Hematopoietic multipotent progenitor cell treated with erythropoietin and hydrocortisone succinate and interleukin-3 and kit ligand, for 4 days (in vitro differentiated cells): Measurements from ENCODE around the gene IL6R.

Source experiments
- DNase-seq: peaks from one replicate; pipeline ENCODE4 v3.0.0-alpha.2; 2015

The IL6R gene

GRCh38 chr1:154427173-154428139, 22.3 kb downstream of the IL6R start:
- DNase-seq = no peak

- DNase-seq = no peak
These were observed 24.0 kb downstream of the IL6R start for GRCh38 chr1:154429118-154429517.

- no peak for DNase-seq
These were observed 24.9 kb downstream of the IL6R start for GRCh38 chr1:154429841-154430611.

- DNase-seq = peak; percentile 60
These were observed 25.8 kb downstream of the IL6R start for GRCh38 chr1:154430903-154431302.

- DNase-seq = no peak
These were observed 26.6 kb downstream of the IL6R start for GRCh38 chr1:154431586-154432373.

GRCh38 chr1:154433161-154433764, 28.1 kb downstream of the IL6R start:
- no peak for DNase-seq

- DNase-seq = peak; percentile 79
These were observed 29.4 kb downstream of the IL6R start for GRCh38 chr1:154434346-154435085.

- DNase-seq = no peak
These were observed 30.6 kb downstream of the IL6R start for GRCh38 chr1:154435599-154436200.

GRCh38 chr1:154436433-154436832, 31.3 kb downstream of the IL6R start:
- no peak for DNase-seq

GRCh38 chr1:154440036-154440804, 35.1 kb downstream of the IL6R start:
- no peak for DNase-seq

GRCh38 chr1:154441241-154441888, 36.2 kb downstream of the IL6R start:
- no peak for DNase-seq

- no peak for DNase-seq
These were observed 37.0 kb downstream of the IL6R start for GRCh38 chr1:154442006-154442740.

- no peak for DNase-seq
These were observed 38.3 kb downstream of the IL6R start for GRCh38 chr1:154443274-154444013.

- DNase-seq = no peak
These were observed 39.9 kb downstream of the IL6R start for GRCh38 chr1:154445040-154445472.

- DNase-seq = no peak
These were observed 41.1 kb downstream of the IL6R start for GRCh38 chr1:154446292-154446691.

- DNase-seq = no peak
These were observed 41.6 kb downstream of the IL6R start for GRCh38 chr1:154446789-154447188.

- no peak for DNase-seq
These were observed 43.2 kb downstream of the IL6R start for GRCh38 chr1:154448331-154448811.

- DNase-seq = no peak
These were observed 48.0 kb downstream of the IL6R start for GRCh38 chr1:154453161-154453560.
